ENCODE data around the gene TATDN3.
A peak's percentile ranks its signal among the peaks of the same experiment; 100 is the strongest.

The TATDN3 gene

DNA sequence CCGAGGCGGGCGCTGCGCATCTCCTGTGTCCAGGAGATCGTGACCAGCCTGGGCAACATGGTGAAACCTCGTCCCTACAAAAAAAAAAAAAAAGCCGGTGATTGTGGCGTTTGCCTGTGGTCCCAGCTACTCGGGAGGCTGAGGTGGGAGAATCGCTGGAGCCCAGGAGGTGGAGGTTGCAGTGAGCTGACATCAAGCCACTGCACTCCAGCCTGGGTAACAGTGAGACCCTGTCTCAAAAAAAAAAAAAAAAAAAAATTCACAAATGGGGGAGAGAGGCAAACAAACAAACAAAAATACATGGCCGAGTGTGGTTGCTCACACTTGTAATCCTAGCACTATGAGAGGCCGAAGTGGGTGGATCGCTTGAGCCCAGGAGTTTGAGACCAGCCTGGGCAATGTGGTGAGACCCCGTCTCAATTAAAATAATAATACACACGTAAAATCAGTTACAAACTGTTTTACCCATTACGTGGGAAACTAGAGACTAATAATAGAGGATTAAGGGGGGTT lies 758 bp downstream of the TATDN3 start:
- H3K27ac ChIP-seq = peak overlapping the region; percentile 91
- TF ChIP-seq, protein P1, sequence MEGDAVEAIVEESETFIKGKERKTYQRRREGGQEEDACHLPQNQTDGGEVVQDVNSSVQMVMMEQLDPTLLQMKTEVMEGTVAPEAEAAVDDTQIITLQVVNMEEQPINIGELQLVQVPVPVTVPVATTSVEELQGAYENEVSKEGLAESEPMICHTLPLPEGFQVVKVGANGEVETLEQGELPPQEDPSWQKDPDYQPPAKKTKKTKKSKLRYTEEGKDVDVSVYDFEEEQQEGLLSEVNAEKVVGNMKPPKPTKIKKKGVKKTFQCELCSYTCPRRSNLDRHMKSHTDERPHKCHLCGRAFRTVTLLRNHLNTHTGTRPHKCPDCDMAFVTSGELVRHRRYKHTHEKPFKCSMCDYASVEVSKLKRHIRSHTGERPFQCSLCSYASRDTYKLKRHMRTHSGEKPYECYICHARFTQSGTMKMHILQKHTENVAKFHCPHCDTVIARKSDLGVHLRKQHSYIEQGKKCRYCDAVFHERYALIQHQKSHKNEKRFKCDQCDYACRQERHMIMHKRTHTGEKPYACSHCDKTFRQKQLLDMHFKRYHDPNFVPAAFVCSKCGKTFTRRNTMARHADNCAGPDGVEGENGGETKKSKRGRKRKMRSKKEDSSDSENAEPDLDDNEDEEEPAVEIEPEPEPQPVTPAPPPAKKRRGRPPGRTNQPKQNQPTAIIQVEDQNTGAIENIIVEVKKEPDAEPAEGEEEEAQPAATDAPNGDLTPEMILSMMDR (conservative IDR thresholded peaks at IDR 0.05) = no peak

DNA sequence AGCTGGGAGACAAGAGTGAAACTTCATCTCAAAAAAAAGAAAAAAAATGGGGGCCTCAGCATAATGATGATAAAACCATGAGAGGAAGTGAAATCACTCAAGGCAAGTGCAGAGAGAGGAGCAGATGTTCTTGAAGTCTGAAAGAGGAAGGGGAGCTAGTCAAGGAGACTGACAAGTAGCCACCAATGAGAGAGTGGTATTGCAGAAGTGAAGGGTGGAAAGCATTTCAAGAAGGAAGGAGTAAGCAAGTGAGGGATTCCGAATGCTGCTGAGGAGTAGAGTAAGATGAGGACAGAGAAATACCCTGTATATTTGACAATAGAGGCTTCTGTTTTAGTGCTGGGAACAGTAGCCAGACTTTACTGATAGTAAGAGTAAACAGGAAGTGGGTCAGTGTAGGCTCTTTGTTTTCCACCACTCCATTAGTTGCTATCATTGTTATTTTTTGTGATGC lies 2.9 kb downstream of the TATDN3 start:
- H3K27ac ChIP-seq = no peak overlapping the region
- TF ChIP-seq, protein P1 (conservative IDR thresholded peaks at IDR 0.05) = no peak

DNA sequence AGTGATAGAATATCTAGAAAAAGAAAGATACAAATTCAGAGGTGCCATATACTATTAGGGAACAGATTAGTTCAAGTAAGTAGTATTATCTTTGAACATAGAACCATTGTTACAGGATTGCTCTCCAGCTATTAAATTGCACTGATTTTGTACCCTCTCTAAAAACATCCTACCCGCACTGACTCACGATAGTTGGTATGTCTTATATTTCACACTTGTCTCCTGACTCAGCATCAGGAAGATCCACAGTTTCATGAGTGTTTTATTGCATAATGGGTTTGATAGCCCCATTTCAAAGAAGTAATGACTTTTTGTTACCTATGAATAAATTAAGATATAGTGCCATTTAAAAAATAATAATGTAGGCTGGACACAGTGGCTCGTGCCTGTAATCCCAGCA lies 6.0 kb downstream of the TATDN3 start:
- H3K27ac ChIP-seq = no peak overlapping the region
- TF ChIP-seq, protein P1 (conservative IDR thresholded peaks at IDR 0.05) = no peak

DNA sequence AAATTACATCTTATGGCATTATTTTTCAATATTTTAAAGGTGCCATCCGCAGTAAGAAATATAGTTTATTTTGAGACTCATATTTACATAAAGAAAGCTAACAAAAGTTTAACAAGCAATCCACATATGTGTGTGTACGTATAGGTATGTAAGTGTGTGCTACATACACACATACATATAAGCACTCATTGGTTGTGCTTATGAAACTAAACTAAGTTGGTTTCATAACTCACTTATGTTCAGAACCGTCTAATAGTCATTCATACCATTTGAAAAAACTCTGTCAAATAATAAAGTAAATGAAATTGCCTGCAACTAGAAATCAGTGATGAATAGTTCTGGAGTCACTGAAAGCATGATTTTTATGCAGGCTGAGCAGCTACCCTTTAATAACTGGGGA lies 14.1 kb downstream of the TATDN3 start:
- TF ChIP-seq, protein P1 (conservative IDR thresholded peaks at IDR 0.05) = no peak
- H3K27ac ChIP-seq = no peak overlapping the region

DNA sequence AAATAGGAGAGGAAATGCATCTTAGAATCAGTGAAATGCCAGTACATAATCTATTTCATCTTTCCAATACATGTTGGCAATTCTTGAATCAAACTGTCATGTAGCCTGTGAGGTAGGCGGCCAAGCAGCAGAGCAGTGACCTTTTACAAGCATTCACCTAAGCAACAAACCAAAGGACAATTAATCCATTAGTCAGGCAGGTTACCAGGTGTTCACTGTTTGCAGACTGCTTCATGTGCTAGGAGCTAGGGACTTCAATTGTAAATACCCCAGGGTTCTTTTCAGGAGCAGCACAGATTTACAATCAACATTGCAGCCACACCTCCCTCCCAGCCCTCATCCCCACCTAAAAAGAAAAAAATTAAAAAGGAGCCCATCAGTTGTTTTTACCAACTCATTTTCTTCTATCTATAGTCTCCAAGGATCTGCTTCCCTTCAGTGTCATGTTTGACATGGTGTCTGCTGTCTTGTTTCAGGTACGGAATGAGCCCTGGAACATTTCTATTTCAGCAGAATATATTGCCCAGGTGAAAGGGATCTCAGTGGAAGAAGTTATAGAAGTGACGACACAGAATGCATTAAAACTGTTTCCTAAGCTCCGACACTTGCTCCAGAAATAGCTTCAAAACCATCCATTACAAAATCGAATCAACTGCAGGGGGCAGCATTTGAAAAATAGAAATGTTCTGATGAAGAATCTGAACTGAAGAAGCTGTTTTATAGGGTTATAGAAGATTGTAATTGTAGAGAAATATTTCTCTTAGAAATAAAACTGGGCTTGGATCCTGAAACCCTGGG lies 23.0 kb downstream of the TATDN3 start:
- TF ChIP-seq, protein P1 (conservative IDR thresholded peaks at IDR 0.05) = peak; percentile 43
- no peak overlapping the region for H3K27ac ChIP-seq

DNA sequence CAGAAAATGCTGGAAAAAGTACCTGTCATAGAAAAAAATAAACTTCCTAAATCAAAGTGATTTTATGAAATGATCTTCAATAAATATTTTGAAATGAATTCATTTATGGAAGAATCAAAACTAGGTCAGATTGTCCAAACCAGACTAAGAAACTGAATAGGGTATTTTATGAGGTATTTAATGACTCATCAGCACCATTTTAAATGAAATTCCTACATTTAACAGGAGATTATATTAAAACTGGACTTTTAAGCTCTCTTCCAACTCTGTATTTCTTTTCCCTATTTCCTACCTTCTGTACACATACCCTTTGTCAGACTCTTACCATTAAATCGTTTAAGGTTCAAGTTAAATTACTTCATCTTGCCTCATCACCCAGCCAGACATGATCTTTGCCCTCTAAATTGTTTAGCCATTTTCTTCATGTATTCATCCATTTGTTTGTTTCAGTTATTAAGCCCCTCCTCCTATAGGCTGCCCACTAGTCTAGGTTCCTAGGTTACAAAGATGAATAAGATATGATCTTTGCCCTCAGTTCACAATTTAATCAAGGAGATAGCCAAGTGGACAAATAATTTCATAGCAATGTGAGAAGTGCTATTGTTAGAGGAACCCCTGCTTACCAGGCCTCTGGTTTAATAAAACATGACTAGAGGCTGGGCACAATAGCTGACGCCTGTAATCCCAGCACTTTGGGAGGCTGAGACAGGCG lies 25.0 kb downstream of the TATDN3 start:
- no peak overlapping the region for H3K27ac ChIP-seq
- TF ChIP-seq, protein P1 (conservative IDR thresholded peaks at IDR 0.05) = no peak

DNA sequence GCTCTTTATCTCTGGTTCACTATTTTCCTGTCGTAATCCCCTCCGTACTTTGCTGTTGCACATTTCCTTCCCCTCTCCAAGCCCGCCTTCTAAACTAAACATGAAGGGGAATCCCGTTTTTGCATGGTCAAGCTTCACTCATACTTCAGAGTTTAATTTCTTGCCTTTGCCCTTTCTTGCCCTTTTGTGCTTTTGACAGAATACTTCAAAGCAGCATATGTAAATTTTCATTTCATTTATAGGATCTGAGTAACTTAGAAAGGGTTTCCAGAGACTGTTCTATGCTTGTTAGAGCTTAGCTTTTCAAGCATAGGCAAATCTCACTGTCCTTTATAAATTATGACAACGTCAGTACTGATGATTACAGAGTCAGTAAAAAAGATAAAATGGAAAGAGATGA lies 28.0 kb downstream of the TATDN3 start:
- H3K27ac ChIP-seq = no peak overlapping the region
- TF ChIP-seq, protein P1 (conservative IDR thresholded peaks at IDR 0.05) = no peak
